GM18499 (cell line): ENCODE results near the gene HHIPL2.
"Not testable (repeated sequence)": the region's sequence is repeated elsewhere in the genome, so short reads cannot be mapped to it uniquely, and the experiment has no call there.

Experiments used
- ATAC-seq: cut with Tn5 transposase; IDR thresholded peaks from one replicate; pipeline ENCODE4 v1.9.1; 2021; ENCODE audit warnings: moderate number of reproducible peaks; ENCODE audit not compliant: insufficient read depth, unreplicated experiment

HHIPL2 gene

GRCh38 chr1:222543817-222544216 lies 4.1 kb downstream of the HHIPL2 start:
- ATAC-seq: no peak

GRCh38 chr1:222540598-222540995 lies 7.3 kb downstream of the HHIPL2 start:
- ATAC-seq: no peak

- ATAC-seq: no peak
These were observed 7.8 kb downstream of the HHIPL2 start for GRCh38 chr1:222539951-222540597.

- ATAC-seq: no peak
These were observed 12.4 kb downstream of the HHIPL2 start for GRCh38 chr1:222535455-222535854.

- no peak for ATAC-seq
These were observed 17.1 kb downstream of the HHIPL2 start for GRCh38 chr1:222530852-222531251.

- ATAC-seq: no peak
These were observed 18.0 kb downstream of the HHIPL2 start for GRCh38 chr1:222529916-222530315.

- no peak for ATAC-seq
These were observed 18.7 kb downstream of the HHIPL2 start for GRCh38 chr1:222529181-222529580.

GRCh38 chr1:222525951-222526350 lies 22.0 kb downstream of the HHIPL2 start:
- ATAC-seq: no peak

GRCh38 chr1:222523852-222524251 lies 24.1 kb downstream of the HHIPL2 start:
- ATAC-seq: no peak

- no peak for ATAC-seq
These were observed 25.6 kb downstream of the HHIPL2 start for GRCh38 chr1:222522105-222522915.

GRCh38 chr1:222521299-222522104 lies 26.4 kb downstream of the HHIPL2 start:
- no peak for ATAC-seq

GRCh38 chr1:222489496-222489895 lies 58.4 kb downstream of the HHIPL2 start:
- ATAC-seq: not testable (repeated sequence)

- not testable (repeated sequence) for ATAC-seq
These were observed 60.1 kb downstream of the HHIPL2 start for GRCh38 chr1:222487774-222488173.

GRCh38 chr1:222484005-222484404 lies 63.9 kb downstream of the HHIPL2 start:
- ATAC-seq: not testable (repeated sequence)

GRCh38 chr1:222479567-222479966 lies 68.3 kb downstream of the HHIPL2 start:
- not testable (repeated sequence) for ATAC-seq

GRCh38 chr1:222476436-222476835 lies 71.5 kb downstream of the HHIPL2 start:
- ATAC-seq: not testable (repeated sequence)

- not testable (repeated sequence) for ATAC-seq
These were observed 74.2 kb downstream of the HHIPL2 start for GRCh38 chr1:222473717-222474116.

GRCh38 chr1:222472776-222473540 lies 74.9 kb downstream of the HHIPL2 start:
- ATAC-seq: not testable (repeated sequence)
